NCI-H2196 treated with DMSO at 0.1 percent for 48 hours (cell line): Measurements from ENCODE around the gene SLC25A26.

Source experiments
- DNase-seq: peaks from one replicate; lab custom pipeline; 2025; ENCODE audit not compliant: unreplicated experiment; lab: John Stamatoyannopoulos, UW

SLC25A26 gene, protein sequence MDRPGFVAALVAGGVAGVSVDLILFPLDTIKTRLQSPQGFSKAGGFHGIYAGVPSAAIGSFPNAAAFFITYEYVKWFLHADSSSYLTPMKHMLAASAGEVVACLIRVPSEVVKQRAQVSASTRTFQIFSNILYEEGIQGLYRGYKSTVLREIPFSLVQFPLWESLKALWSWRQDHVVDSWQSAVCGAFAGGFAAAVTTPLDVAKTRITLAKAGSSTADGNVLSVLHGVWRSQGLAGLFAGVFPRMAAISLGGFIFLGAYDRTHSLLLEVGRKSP

DNA sequence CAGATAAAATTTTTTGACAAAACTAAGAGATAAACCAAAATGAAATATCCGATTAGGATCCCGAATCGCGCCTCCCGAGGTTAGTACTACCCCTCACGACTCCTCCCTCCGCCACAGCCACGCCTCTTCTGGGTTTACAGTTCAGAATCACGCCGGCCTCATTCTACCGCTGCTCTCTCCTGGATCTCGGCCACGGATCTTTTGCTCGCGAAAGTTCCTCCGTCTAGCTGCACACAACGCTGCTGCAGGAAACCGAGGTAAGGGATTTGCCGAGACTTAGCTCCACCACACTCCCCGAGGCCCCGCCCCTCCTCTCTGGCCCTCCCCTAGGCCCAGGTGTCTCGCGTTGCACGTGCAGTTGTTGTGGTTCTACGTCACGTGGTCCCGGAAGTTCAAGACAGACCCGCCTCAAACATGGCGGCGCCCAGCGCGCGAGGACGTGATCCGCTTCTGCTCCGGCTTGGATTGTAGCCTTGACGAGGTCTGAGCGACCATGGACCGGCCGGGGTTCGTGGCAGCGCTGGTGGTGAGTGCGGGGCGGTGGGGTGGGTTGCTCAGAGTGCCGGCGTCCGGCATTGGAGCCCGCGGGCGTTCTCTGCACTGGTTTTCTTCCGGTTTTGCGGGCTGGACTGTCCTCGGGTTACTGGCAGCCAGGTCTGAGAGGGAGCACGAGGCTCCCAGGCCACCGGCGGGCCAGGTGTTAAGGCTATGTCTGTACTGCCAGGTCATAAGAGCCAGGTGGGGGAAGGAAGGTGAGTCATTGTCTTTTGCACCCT lies at the start of gene SLC25A26:
SLC25A26 (plus strand) TSS at position 400 of the 776 bp plus-strand sequence; CDS start at position 494, 94 bp downstream.
- DNase-seq = peak; percentile 66

DNA sequence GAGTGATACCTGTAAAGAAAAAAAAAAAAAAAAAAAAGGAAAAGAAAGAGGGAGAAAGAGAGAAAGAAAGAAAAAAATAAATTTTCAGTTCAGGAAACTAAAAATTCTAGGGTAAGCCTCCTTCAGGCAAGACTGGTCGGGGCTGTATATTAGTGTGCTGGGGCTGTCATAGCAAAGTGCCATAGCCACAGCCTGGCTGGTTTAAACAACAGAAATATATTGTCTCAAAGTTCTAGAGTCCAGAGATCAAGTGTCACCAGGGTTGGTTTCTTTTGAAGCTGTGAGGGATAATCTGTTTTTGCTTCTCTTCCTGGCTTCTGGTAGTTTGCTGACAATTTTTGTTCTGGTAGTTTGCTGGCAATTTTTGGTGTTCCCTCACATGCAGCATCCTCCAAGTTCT lies 48.4 kb upstream of the SLC25A26 start:
- DNase-seq = no peak

DNA sequence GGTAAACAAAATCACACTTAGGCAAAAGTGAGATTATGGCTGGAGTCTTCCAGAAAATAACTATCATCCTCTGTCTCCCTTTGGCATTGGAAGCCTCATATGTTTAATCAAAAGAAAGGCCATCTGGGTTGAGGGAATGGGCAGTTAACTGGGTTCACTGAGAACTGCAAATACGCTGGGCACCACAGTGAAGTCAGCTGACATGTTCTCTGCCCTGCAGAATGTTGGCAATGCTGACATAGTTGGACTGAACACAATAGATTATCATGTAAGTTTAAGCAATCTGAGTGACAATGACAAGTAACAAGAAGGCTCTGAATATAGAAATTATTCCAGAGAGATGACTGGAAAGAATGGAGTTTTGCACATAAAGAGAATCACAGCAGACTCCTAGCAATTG lies 43.8 kb upstream of the SLC25A26 start:
- DNase-seq = no peak

DNA sequence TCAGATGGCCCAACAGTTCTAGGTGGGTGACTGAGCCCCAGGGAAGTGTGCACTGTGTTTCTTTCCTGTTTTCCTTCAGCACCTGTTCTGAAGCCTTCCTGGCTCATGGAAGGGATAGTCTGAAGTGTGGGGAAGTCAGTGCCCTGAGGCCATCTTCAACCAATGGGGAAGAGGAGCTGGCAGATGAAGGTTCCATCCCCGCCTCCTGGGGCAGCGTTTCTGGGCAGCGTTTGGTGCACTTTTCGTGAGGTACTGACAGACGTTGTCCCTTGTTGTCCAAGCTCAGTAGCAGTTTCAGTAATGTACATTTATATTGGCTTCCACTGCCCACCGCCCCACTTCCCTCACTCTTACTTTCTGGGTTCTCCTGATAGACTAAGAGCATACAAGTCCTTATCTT lies 42.6 kb upstream of the SLC25A26 start:
- no peak for DNase-seq

DNA sequence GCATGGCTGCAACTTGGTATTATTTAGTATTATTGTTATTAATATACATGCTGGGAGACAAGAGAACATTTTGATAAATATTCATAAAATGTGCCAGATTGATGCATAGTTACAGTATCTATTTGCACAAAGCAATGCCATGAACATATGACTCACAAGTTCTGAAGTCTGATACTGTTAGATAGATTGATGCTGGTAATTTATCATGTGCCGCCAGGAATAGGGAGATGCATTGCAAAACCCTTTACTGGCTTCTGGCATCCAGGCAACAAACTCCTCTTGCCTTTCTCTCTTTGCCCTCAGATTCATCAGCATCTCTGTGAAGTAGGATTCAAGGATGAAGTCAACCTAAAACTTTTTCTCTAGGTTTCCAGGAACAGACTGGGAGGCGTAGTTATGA lies 41.0 kb upstream of the SLC25A26 start:
- no peak for DNase-seq

DNA sequence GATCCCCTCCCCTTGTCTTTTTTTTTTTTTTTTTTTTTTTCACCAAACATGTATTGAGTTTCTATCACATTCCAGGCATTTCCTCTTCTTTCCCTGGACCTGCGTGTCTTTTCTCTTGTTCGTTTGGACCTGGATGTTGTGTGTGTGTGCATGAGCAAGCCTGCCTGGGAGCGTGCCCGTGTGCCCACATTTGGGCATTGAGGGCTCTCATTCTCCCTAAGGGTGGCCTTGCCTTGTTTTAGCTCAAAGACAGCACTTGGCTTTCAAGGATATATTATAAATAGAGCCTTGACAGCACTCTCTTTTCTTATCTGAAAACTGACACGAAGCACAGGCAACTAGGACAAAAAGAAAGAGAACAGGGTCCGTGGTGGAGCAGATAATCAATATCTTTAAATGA lies 39.0 kb upstream of the SLC25A26 start:
- DNase-seq = no peak

DNA sequence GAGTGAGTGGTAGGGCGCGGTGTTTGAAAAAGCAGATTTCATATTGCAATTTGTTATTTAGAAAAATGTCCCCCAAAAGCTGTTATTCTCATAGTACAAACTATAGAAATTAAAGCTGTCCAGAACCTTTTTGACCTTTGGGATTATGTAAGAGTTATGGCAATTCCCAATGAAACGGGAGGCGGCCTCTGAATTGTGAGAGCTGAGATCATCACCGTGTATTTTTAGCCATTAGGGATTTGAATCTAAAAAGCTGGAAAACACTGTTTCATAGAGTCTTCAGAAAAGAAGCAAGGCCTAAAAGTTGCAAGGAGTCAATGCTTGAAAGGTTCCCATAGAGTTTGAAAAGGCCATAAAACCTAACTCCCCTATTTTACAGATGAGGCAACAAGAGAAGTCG lies 38.6 kb upstream of the SLC25A26 start:
- no peak for DNase-seq

DNA sequence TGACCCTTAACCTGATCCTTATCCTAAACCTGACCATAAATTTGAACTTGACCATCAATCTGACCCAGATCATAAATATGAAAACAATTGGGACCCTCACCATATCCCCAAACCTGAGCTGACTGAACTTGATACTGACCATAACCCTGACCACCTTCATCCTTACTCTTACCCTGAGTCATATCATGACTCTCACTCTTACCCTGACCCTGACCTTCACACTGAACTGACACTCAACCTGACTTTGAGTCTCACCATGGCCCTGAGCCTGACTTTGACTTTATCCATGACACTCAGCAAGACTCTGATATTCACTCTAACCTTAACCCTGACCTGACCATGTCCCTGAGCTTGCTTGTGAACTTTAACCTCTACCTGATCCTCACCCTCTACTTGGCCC lies 34.3 kb upstream of the SLC25A26 start:
- no peak for DNase-seq

DNA sequence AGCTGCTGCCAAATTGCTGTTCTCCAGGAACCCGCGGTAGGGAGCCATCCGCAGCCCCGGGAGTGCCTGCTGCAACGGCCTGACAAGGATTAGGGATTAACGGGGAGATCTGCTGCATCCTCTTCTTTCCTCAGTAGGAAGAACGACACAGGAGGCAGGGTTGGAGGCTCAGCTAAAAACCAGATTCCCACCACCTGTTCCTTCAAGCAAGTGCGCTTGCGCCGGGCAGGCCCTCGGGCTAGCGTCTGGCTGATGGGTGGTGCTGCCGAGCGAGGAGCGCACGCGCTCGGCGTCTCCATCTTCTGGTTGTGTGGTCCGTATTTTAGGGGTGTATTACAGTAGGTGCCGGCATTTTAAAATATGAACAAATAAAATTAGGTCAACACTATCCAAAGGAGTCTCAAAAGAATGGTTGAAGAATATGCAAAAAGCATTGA lies 25.4 kb upstream of the SLC25A26 start:
- DNase-seq = peak; percentile 30

DNA sequence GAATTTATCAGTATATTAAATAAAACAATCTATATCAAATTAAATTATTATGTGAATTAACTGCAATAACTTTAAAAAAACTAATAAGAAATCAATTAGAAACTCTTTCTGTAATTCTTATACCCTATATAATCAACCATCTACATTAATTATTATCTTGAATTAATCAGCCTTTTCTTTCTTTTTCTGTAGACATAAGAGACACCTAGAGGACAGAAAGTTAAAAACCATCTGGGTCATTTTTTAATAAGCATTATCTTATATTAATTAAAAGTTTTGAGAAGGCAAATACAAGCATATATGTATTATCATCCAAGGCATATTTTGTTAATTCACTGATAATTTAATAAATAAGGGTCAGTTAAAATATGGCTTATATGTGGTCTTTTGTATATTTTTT lies 24.2 kb upstream of the SLC25A26 start:
- no peak for DNase-seq

DNA sequence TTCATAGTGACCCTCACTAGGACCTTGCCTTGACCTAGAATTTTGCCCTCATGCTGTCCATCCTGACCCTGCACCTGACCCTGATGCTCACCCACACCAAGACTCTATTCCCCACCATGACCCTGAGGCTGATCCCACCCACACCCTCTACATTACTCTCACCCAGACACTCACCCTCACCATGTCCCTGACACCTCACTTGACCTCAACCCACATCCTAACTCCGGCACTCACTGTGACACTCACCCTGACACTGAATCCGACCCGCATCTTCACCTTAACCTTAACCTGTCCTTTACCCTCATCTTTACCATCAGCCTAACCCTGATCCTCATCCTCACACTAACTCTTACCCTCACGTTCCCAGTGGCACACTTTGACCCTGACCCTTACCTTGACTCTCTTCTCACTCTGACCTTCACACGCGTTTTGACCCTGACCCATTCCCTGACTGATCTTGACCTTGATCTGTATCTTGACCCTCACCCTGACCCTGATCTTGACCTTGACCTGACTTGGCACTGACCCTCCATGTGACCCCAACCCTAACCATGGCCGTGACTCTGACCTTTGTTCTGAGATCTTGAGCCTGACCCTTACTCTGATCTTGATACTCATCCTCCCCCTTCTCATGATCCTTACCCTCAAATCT lies 22.2 kb upstream of the SLC25A26 start:
- DNase-seq = no peak

DNA sequence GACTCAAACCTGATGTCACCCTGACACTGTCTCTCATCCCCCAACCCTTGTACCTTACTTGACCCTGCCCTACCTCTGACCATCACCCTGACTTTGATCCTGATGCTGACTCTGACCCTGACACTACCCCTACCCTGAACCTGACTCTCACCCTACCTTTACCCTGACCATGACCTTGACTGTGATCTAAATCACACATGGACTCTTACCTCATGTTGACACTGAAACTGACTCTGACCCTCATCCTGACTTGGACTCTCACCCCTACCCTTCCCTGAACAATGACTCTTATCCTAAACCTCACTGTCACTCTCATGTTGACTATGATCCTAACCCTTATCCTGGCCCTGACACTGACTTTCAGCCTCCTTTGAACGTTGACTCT lies 21.7 kb upstream of the SLC25A26 start:
- no peak for DNase-seq

DNA sequence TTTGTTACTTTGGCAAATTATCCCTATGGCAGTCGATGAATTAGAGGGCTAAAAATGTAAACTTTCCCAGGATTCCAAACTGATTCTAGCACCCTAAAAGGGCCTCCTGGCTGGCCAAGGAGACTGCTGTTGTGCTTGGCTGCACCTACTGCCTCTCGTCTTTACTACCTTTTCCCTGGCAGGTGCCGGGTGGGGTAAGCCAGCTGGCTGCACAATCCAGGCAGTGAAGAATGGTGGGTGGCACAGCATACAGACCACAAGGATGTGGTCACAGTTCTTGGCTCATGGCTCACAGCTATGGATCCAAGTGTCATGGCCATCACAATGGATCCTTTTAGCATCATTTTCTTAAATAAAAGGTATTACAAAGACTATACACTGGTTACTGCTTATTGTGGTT lies 20.7 kb upstream of the SLC25A26 start:
- no peak for DNase-seq

DNA sequence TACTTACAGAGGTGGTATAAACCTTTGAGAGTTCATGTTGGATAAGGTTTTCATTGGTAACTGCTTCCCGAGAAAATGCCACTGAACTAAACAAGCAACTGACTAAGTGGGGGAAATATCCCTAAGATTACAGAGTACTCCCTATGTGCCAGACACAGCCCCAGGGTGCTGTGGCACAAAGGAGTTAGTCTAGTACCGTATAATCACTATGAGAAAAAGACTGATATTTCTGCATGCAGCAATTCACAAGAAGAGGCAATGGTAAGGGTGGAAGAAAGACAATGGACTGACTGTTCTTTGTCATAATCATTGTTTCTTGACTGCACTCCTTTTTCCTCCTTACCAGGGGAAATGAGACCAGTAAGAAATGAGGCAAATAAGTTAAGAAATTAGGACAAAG lies 20.0 kb upstream of the SLC25A26 start:
- DNase-seq = no peak

DNA sequence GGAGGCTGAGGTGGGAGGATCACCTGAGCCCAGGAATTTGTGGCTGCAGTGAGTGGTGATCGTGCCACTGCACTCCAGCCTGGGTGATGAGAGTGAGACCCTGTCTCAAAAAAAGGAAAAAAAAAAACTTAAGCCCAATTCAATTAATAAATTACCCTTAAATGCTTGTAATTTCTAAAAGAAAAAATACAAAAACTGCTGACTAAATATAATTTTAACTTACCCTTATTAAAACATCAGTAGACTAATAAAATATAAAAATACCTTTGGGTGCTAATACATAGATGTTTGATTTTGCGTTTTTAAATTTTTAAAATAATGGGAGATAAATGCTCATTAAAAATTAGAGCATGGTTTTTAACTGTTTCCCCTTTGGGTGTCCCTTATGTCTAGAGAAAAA lies 17.5 kb upstream of the SLC25A26 start:
- no peak for DNase-seq

DNA sequence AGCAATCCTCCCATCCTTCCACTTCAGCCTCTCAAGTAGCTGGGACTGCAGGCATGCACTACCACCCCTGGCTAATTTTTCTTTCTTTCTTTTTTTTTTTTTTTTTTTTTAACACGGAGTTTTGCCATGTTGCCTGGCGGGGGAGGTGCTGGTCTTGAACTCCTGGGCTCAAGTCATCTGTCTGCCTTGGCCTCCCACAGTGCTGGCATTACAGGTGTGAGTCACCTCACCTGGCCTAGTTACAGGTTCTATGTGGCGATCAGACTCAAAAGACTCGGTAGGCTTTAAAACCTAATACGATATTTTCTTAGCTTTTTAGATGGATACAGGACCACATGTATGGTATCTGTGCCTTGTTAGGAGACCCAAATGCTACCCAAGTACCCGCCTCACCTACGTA lies 14.0 kb upstream of the SLC25A26 start:
- no peak for DNase-seq

DNA sequence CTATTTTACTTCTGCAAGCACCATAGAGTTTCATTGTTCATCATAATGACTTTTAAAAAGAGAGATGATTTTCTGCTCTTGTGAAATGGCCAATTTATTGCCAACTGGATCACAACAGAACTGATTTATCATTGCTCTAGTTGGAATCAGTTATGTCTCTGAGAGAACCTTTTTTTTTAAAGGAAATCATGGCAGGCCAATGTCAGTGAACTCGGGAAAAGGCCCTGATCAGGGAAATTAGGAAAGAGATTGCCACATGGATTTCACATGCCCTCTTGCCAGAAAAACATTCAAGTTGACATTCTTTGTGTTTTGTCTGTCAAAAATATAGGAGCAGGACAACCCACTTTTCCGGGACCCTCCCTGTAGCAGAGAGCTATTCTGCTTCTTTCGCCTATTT lies 12.6 kb upstream of the SLC25A26 start:
- DNase-seq = no peak

DNA sequence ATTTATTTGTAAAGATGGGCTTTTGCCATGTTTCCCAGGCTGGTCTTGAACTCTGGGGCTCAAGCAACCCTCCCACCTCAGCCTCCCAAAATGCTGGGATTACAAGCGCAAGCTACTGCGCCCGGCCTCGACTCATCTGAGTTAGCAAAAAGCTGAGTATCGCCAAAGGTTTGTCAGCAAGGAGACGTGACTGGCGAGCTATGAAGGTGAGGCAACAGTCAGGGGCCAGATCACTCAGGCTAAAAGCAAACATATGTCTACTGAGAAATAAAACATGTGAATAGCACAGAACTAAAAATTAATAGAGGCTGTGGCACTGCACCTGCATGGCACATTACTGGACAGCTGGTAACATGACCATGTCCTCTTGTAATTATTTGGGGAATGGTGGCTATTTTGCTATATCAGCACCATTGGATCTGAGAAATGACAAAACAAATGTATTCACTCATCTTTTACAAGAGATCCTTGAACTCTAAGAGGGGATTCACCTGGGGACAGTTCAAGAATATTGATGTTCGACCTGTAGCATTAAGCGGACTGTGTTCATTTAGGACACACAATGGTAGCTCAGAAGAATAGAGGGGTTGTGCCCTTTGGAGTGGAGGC lies 10.0 kb upstream of the SLC25A26 start:
- no peak for DNase-seq

DNA sequence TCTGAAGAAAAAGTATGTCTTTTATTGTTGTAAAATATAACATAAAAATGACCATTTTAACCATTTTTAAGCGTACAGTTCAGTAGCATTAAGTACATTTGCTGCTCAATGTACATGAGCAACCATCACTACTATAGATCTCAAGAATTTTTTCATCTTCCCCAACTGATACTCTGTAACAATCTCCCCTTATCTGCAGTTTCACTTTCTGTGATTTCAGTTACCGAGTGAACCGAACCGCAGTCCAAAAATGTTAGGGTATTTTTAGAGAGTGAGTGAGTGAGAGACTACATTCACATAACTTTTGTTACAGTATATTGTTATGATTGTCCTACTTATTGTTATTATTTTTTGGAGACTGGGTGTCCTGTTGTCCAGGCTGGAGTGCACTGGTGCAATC lies 9.0 kb upstream of the SLC25A26 start:
- no peak for DNase-seq

DNA sequence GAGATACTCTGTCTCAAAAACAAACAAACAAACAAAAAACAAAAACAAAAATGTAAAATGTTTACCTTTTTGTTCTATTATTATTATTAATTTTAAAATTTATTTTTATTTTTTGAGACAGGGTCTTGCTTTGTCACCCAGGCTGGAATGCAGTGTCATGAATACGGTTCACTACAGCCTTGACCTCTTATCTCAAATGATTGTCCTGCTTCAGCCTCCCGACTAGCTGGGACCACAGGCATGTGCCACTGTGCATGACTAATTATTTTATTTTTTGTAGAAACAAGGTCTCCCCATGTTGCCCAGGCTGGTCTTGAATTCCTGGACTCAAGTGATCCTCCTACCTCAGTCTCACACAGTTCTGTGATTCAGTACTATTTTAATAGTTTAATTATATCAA lies 5.7 kb upstream of the SLC25A26 start:
- DNase-seq = no peak

DNA sequence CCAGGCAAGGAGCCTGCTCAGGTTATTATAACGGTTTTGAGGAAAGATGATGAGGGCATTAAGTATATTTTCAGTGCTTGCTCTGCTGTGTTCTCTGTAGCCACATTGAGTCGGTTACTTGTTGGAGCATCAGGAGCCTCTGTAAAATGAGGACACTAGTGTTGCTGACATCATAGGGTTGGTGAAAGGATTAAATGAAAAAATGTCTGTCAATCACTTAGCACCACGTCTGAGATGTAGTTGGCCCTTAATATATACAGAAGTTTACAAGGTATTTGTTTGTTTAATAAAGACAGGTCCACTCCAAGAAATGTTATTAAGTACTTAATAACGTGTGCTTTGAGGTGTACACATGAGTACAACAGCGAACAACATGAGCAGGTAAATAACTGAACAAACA lies 735 bp upstream of the SLC25A26 start:
- DNase-seq = no peak

DNA sequence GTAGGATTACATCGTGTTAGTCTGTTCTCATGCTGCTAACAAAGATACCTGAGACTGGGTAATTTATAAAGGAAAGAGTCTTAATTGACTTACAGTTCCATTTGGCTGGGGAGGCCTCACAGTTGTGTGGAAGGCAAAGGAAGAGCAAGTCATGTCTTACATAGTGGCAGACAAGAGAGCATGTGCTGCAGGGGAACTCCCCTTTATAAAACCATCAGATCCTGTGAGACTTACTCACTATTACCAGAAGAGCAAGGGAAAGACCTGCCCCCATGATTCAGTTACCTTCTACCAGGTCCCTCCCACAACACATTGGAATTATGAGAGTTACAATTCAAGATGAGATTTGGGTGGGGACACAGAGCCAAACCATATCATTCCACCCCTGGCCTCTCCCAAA lies 3.4 kb downstream of the SLC25A26 start:
- no peak for DNase-seq
